ELR (cell line): Measurements from ENCODE around the gene RASGRP2.
A peak's percentile ranks its signal among the peaks of the same experiment; 100 is the strongest.

ENCODE experiments used
- DNase-seq: peaks from one replicate; pipeline ENCODE4 v3.0.0-alpha.2; 2015; ENCODE audit warnings: low read depth

RASGRP2 gene

GRCh38 chr11:64755681-64756361, 11.9 kb upstream of the RASGRP2 start:
- no peak for DNase-seq

GRCh38 chr11:64754919-64755662, 11.1 kb upstream of the RASGRP2 start:
- DNase-seq: no peak

DNA sequence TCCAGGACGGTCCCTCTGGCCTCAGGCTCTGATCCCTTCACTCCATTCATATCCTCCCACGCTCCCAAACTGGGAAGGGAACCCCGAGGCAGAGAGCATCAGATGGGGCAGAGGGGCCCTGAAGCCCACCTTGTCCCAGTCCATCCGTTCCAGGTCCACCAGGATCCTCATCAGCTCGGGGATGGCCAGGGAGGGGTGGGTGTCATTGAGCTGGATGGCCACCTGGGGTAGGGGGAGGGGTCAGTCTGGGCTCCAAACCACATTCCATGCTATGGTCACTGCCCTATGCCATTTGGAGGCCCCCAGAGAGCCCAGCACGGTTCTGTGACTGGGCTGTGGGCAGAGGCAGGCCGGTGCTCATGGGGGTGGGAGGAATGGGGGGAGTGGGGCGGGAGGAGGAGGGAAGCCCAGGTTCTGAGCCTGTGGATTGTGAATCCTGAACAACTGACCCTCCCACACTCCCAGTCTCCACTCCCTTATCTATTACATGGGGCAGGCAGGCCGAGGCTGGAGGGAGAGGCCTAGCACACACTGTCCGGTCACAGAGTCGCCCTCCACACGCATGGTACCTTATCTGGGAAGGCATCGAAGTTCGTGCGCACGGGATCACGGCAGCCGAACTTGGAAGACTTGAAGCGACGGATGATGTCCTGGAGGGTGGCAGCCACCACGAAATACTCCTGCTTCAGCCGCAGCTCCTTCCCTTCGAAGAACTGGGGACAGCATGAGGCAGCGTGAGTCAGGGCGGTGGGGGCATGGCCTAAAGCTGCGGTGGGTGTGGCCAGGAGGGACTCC, 10.4 kb upstream of the RASGRP2 start:
- no peak for DNase-seq

DNA sequence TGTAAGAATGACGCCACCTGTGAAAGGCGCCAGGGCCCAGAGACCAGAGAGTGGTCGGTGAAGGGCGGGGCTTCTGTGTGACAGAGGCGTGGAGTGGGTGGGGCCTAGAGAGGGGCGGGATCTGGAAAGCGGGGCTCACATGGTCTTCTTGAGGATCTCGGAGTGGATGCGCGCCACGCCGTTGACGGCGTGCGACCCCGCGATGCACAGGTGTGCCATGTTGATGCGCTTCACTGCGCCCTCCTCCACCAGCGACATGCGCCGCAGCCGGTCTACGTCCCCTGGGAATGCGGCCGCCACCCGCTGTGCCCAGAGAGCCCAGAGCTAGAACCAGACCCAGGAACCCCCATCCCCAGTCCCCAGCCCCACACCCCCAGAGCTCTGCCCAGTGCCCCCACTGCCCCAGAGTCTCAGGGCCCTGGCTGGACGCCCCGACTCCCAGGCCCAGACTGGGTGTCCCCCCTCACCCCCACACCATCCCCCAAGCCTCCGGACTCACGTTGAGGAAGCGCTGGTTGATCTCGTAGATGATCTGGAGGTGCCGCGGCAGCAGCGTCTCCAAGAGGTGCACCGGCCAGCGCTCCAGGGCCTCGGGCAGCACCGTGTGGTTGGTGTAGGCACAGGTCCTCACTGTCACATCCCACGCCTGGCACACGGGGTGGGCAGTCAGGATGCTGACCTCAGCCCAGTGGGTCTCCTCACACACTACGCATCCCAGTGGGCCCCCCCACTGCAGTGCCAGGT, 9.6 kb upstream of the RASGRP2 start:
- no peak for DNase-seq

- no peak for DNase-seq
These were observed 9.1 kb upstream of the RASGRP2 start for GRCh38 chr11:64753019-64753379.

DNA sequence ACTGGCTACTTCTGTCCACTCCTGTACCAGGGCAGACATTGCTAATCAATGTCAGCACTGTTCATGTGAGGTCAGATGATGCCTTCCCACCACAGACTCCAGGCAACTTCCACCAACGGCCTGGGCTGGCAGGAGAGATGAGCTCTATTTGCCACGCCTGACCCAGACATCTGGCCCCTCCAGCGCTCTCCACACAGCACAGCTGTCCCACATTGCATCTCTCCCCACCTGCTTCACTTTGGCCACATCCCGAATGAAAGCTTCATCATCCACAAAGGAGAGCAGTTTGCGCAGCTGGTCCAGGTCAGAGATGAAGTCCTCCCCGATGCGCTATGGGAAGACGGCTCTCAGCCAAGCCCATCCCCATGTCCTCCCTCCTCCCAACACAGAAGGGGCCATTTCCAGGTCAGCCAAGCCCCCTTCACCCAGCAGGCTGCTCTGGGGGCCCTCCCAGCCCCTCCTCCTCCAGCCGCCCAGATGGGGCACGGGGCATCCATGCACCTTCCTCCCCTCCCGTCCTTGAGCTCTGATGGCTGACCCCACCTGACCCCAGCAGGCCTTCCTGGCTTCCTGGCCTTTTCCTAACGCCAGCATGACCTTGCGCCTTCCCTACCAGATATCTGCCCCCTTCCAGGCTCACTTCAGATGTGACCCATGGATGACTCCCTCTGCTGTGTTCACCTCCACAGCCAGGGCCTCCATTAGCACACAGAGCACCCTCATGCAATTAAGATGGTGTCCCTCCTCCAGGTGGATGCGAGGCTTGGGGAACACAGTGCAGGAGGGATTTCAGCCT, 8.4 kb upstream of the RASGRP2 start:
- no peak for DNase-seq

DNA sequence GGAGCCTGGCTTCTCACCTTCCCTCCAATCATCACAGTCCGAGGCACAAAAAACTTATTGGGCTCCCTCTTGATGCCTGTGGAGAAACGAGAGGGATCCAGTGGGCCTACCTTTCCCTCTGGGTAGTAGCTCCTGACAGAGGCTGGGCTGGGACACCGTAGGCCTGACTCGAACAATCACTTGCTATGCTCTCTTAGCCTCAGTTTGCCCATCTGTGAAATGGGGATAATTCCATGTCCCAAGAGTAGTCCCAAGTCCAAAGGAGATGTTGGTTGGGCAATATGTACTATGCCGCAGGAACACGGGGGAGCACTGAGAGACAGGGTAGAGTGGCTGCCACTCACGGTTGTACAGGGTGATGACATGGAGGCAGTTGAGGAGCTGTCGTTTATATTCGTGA, 7.6 kb upstream of the RASGRP2 start:
- DNase-seq: no peak

- DNase-seq: peak; percentile 34
These were observed 7.2 kb upstream of the RASGRP2 start for GRCh38 chr11:64751136-64751535.

DNA sequence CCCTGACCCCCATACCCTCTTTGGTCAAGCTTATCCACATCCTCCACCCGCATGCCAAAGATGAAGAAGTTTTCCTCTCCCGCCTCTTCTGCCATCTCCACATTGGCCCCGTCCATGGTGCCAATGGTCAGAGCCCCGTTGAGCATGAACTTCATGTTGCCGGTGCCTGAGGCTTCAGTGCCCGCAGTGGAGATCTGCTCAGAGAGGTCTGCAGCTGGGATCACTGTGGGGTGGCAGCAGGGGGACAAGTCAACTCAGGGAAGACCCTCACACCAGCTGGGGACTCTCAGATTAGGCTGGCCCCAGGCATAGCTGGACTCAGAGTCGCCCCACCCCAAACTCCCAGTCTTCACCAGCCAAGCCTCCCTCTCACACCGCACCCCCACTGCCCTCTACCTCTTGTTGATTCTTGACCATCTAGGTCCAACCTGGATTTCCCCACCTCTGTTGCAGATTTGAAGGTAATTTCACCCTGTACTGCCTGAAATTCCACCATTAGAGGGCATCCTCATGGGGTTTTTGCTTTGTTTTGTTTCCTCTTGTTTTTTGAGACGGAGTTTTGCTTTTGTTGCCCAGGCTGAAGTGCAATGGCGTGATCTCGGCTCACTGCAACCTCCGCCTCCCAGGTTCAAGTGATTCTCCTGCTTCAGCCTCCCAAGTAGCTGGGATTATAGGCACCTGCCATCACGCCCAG, 6.6 kb upstream of the RASGRP2 start:
- no peak for DNase-seq

DNA sequence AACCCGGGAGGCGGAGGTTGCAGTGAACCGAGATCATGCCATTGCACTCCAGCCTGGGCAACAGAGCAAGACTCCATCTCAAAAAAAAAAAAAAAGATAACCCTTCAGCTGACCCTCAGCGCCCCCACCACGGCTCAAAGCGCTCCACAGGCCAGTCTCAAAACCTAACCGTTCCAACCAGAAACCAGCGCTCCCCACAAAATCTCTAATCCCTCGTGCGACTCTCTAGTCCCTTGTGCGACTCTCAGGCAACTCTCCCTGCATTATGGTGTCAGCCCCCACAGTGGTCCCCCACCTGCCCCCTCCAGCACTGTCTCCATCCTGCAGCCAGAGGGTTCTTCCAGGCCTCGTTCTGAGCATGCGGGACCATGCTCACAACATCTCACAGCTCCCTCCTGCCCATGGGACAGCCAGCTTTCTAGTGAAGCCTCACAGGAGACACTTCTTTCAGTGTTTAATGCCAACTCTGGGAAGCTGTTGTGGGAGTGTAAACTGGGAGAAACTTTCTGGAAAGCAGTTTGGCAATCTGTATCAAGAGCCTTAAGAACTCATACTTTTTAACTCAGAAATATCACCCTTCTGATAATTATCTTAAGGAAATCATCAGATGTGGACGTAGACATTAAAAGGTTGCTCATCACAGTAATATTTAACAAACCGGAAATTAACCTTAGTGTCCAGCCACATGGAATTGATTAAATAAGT, 4.2 kb upstream of the RASGRP2 start:
- peak; percentile 46 for DNase-seq

DNA sequence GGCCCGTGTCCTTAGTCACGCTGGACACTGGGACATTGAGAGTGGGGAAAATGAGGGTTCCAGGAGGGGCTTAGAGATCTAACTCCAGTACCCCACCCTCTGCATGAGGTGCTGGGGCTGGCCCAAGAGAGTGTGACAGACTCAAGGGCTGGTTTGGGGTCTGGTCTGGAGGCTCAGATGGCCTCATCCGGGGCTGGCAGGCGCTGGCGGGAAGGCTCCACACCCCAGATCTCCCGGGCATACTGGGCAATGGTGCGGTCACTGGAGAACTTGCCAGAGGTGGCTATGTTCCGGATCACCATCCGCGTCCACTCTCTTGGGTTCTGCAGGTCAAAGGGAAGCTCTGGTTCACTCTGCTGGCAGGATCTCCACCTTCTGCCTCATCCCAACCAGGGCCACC, 2.5 kb upstream of the RASGRP2 start:
- no peak for DNase-seq

DNA sequence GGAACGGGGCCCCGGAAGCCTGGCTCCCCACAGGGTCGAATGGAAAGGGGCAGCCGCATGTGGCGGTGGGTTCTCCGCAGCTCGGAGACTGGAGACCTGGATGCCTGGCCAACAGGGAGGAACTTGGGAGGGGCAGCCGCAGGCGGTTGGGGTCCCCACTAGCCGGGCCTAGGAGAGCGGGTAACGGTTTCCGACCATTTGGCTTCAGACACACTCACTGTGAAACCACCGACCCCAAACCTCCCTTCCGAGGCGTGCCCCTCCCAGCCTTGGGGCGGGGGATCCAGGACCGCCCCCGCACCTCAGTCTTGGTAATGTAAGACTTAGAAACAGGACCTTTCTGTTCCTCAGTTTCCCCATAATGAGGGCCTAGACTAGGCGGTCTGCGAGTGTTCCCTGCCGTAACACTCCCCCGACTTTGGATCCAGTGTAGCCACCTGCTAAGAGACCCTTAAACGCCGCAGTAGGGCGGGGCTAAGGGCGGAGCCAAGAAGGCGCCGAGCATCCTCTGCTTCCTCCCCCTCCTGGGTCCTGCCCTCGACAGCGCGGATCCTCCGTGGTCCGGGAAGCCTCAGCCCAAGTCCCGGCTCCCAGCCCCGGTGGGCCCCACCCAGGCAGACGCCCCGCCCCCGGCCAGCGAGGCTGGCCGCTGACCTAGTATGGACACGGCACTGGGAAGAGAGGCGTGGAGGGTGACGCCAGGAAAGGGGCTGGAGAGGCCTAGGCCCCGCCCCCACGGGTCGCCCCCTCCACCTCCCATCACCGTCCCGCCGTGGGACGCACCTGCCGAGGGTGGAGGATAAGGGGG, 1.8 kb upstream of the RASGRP2 start:
- DNase-seq: peak; percentile 37

- no peak for DNase-seq
These were observed 1.2 kb upstream of the RASGRP2 start for GRCh38 chr11:64745189-64745520.

DNA sequence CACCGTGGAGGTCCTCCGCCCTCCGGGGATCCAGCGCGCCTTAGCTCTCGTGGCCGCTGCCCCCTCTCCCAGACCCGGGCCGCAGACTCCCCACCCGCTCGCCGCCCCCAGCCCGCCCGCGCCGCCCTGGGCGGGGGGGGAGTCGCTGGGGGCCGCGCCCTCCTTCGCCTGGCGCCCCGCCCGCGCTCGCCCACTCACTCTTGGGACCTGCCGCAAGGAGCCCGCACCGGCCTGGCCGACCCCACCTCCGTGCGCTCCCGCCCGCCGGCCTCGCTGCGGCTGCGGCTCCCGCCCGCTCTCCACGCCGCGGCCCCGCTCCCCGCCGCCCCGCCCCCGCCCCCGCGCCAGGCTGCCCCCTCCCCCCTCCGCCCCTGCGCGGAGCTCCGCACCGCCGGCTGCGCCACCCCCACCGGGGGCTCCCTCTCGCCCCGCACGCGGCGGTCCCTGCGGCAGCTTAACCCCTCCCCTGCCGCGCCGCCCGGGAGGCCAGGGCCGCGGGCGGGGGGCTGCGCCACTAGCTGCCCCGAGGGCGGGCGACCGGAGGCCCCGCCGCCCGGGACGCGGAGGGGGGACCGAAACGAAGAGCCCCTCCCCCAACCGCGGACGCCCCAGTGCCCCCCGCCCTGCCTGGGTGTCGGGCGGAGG, 724 bp upstream of the RASGRP2 start:
- DNase-seq: no peak

- peak; percentile 49 for DNase-seq
These were observed 902 bp downstream of the RASGRP2 start for GRCh38 chr11:64742889-64743590.

- peak; percentile 42 for DNase-seq
These were observed 1.7 kb downstream of the RASGRP2 start for GRCh38 chr11:64742087-64742888.

DNA sequence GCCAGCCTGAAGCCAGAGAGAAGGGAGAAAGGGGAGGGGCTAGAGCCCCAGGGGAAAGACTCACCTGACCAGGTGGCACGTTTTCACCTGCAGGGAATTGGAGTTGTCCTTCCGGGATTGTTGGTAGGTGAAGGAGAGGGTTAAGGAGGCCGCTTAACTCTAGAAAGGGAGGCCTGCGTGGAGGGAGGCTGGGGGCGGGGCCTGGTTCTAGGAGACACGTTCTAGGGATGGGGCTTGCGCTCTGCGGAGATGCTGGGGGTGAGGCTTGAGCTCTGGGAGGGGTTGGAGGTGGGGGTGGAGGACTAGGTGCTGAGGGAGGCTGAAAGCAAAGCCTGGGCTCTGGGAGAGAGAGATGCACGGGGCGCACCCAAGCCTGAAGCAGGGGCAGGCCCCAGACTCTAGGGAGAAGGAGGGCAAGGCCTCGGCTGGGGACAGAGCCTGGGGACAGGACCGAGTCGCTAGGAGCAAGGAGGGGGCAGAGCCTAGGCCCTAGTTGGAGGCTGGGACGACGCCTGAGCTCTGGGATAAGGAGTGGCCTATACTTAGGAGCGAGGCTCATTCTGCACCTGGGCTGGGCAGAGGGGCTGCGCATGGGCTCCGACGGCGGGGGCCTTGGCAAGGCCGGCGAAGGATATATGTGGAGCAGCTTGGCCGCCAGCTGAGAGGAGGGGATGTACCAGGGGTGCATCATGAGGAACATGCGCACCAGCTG, 2.4 kb downstream of the RASGRP2 start:
- DNase-seq: no peak
